HUES6 (cell line): ENCODE measurements around the gene CKAP5.

ENCODE experiments used
- H3K27ac ChIP-seq: 2 replicates; pipeline ENCODE4 v1.7.0; 2013; ENCODE audit warnings: low read depth, mild to moderate bottlenecking, low read length, inconsistent platforms
- H3K27me3 ChIP-seq: 2 replicates; pipeline ENCODE4 v1.6.1; 2013; ENCODE audit warnings: low read length; ENCODE audit not compliant: control insufficient read depth, insufficient read depth
- H3K36me3 ChIP-seq: 2 replicates; pipeline ENCODE4 v1.6.1; 2013; ENCODE audit warnings: low read length; ENCODE audit not compliant: control insufficient read depth, insufficient read depth
- H3K4me1 ChIP-seq: 2 replicates; pipeline ENCODE4 v1.6.1; 2013; ENCODE audit warnings: low read length; ENCODE audit not compliant: control insufficient read depth, insufficient read depth
- H3K4me3 ChIP-seq: 2 replicates; pipeline ENCODE4 v1.5.1; 2013; ENCODE audit warnings: low read depth, low read length
- H3K9ac ChIP-seq: one replicate; pipeline ENCODE4 v1.6.1; 2013; ENCODE audit warnings: mild to moderate bottlenecking, low read length
- H3K9me3 ChIP-seq: 2 replicates; pipeline ENCODE4 v1.6.1; 2013; ENCODE audit warnings: low read depth, low read length; ENCODE audit not compliant: control insufficient read depth, insufficient read depth

The CKAP5 gene

DNA sequence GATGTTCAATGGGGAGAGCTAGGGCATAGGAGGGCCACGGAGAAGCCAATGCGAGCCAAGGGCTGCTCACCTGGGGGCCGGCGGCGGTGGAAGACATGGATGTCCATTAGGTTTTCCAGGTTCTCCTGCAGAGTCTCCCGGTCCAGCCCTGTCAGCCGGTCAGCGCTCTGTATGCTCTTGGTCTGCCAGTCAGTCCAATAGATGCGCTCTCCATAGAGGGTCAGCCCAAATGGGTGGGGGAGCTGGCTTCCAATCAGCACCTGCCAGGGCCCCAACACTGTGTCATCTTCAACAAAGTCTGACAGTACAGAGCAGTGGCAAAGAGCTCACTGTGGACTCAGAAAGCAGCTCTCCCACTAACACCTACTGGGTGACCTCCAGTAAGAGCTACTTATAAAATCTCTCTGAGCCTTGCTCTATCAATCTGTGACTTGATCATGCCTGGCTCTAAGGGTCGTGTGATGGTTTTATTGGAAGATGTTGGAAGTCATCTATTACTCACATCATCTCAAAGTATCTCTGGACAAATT, 33.0 kb upstream of the CKAP5 start:
- no peak overlapping the region for H3K27ac ChIP-seq
- no peak overlapping the region for H3K9ac ChIP-seq
- peaks cover 90% of the 10 kb centered on the region for H3K36me3 ChIP-seq
- H3K9me3 ChIP-seq, result no peaks in the 10 kb centered on the region
- no peaks in the 10 kb centered on the region for H3K27me3 ChIP-seq
- H3K4me1 ChIP-seq, result no peaks in the 10 kb centered on the region
- H3K4me3 ChIP-seq, result no peak overlapping the region

DNA sequence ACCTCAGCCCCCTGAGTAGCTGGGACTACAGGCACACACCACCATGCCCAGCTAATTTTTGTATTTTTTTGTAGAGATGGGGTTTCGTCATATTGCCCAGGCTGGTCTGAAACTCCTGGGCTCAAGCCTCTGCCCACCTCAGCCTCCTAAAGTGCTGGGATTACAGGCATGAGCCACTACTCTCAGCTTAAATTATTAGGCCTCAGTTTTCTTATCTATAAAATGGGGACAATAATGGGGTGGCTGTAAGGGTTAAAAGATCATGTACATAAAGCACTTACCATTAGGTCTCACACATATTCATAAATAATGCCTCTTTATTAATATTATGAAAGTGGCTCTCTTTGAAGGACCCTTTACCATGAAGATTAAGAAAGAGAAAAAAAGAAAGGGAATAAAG, 31.5 kb upstream of the CKAP5 start:
- peaks cover 92% of the 10 kb centered on the region for H3K36me3 ChIP-seq
- H3K27ac ChIP-seq, result no peak overlapping the region
- no peak overlapping the region for H3K9ac ChIP-seq
- no peaks in the 10 kb centered on the region for H3K9me3 ChIP-seq
- no peaks in the 10 kb centered on the region for H3K27me3 ChIP-seq
- H3K4me1 ChIP-seq, result no peaks in the 10 kb centered on the region
- H3K4me3 ChIP-seq, result no peak overlapping the region

DNA sequence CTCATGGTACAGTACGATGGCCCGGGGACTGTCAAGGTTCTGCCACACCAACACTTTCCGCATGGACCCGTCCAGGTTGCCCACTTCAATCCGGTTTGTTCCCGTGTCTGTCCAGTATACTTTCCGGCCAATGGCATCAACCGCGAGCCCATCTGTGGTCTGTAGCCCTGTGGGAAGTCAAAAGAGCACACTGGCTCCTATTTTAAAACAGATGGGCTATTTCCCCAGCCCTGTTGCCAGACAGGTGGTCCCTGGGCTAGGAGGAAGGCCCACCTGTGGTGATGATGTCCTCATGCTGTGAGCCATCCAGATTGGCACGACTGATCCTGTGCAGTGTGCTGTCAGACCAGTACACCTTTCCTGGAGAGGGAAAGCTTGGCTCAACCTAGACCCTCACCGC, 30.4 kb upstream of the CKAP5 start:
- H3K36me3 ChIP-seq, result peaks cover 88% of the 10 kb centered on the region

DNA sequence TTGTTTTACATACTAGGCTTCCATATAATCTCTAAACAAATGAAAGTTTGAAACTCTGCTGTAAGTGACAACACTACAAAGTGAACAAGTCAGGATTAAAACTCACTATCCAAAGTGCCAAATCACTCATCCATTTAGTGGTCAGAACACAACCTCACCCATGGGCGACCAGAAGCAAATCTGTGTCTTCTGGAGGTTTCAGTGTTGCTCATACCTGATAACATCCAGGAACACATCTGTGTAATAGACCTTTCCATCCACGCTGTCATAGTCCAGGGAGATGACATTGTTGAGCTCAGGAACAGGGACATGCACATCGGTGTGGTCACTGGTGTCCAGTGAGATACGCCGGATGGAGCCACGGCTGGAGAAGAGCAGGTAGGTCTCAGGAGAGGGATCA, 28.5 kb upstream of the CKAP5 start:
- Histone ChIP-seq H3K4me3 (no peak overlapping the region), H3K36me3 (peaks cover 90% of the 10 kb centered on the region), H3K9ac (no peak overlapping the region), H3K27me3 (no peaks in the 10 kb centered on the region), H3K9me3 (no peaks in the 10 kb centered on the region), H3K27ac (no peak overlapping the region), H3K4me1 (no peaks in the 10 kb centered on the region)

More for the DNA sequence above, 30.4 kb upstream of the CKAP5 start:
- no peaks in the 10 kb centered on the region for H3K27me3 ChIP-seq
- H3K4me1 ChIP-seq, result no peaks in the 10 kb centered on the region
- no peak overlapping the region for H3K4me3 ChIP-seq
- no peak overlapping the region for H3K27ac ChIP-seq
- no peaks in the 10 kb centered on the region for H3K9me3 ChIP-seq
- H3K9ac ChIP-seq, result no peak overlapping the region

DNA sequence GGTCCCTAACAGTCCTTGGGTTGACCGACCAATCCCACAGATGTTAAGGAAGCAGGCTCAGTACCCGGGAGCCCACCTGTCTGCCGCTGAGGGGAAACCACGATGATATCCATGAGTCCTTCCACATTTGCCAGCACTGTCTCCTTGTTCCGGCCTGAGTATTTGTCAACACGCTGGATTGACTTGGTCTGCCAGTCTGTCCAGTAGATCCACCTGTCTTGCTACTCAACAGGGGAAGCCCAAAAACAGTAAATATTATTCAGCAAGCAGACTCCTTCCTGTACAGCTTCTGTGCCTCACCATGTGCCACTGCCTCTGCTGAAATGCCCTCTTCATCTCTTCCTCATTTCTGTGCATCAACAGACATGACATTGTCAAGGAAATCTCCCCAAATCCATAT, 22.8 kb upstream of the CKAP5 start:
- H3K36me3 ChIP-seq, result peaks cover 86% of the 10 kb centered on the region
- no peak overlapping the region for H3K27ac ChIP-seq
- H3K9ac ChIP-seq, result no peak overlapping the region
- no peaks in the 10 kb centered on the region for H3K4me1 ChIP-seq
- H3K4me3 ChIP-seq, result no peak overlapping the region
- no peaks in the 10 kb centered on the region for H3K27me3 ChIP-seq
- H3K9me3 ChIP-seq, result no peaks in the 10 kb centered on the region

DNA sequence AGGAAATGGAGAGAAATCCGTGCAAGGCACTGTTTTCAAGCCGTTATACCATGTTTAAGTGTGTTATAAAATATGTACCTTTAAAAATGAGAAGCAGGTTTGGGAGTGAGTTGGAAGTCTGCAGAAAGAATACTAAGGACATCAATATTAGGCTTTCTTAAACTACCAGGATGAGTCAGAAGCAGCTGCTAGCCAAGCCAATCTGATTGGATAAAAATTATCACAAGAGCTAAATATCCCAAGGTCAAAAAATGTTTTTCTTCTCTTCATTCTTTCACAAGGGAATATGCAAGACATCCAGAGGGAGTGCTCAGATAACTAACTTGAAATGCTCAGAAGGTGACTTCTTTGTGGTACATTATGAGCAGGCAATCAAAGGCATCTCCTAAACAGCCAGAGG, 19.3 kb upstream of the CKAP5 start:
- no peak overlapping the region for H3K9ac ChIP-seq
- H3K36me3 ChIP-seq, result peaks cover 87% of the 10 kb centered on the region
- no peaks in the 10 kb centered on the region for H3K4me1 ChIP-seq
- H3K27me3 ChIP-seq, result no peaks in the 10 kb centered on the region
- H3K27ac ChIP-seq, result no peak overlapping the region
- H3K4me3 ChIP-seq, result no peak overlapping the region
- H3K9me3 ChIP-seq, result no peaks in the 10 kb centered on the region

DNA sequence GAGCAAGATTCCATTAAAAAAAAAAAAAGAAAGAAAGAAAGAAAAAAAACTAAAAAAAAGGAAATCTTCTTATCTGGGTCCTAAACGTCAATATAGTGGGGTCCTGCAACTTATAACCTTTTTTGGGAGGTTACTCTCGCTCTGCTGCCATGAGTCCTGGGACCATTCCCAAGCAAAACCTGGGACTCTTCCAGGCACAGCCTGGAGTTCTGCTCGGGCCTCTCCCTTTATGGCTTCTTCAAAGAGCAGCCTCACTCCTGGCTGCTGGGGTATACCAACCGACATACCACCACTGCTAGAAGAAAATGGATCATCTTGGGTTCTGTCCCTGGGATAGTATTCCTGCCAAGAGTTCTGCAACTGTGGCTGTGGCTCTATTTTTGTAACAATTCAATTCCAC, 14.1 kb upstream of the CKAP5 start:
- H3K9me3 ChIP-seq, result no peaks in the 10 kb centered on the region
- no peaks in the 10 kb centered on the region for H3K4me1 ChIP-seq
- no peak overlapping the region for H3K27ac ChIP-seq
- H3K4me3 ChIP-seq, result no peak overlapping the region
- H3K9ac ChIP-seq, result no peak overlapping the region
- no peaks in the 10 kb centered on the region for H3K27me3 ChIP-seq
- H3K36me3 ChIP-seq, result peaks cover 92% of the 10 kb centered on the region

DNA sequence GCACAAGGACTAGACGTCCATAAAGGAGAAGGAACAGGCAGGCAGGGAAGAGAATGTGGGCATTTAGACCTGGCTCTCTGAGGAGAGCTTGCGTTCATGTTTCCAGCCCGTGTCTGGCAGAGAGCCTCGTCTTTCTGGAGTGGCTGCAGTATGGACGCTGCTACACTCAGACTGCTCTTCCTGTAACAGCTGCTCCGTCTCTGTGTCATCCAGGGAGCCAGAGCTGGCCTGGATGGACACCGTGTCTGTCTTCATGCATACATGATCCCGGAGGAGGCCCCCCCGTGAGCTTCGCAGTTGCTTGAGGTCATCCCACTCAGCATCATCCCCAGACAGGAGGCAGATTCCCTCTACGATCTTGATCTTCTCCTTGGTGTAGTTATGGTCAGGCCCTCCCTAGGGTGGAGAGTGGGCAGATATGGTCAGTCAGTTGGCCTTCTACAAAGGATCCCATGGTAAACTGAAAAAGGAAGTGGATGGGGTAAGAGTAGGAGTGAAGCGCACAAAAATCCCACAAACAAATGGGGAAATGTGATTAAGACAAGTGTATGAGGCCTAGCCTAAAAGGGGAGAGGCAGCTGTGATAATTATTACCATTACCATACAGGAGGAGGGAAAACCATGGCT, 13.0 kb upstream of the CKAP5 start:
- Histone ChIP-seq H3K27me3 (no peaks in the 10 kb centered on the region), H3K4me3 (no peak overlapping the region), H3K36me3 (peaks cover 80% of the 10 kb centered on the region), H3K27ac (no peak overlapping the region), H3K9me3 (no peaks in the 10 kb centered on the region), H3K9ac (no peak overlapping the region), H3K4me1 (no peaks in the 10 kb centered on the region)

DNA sequence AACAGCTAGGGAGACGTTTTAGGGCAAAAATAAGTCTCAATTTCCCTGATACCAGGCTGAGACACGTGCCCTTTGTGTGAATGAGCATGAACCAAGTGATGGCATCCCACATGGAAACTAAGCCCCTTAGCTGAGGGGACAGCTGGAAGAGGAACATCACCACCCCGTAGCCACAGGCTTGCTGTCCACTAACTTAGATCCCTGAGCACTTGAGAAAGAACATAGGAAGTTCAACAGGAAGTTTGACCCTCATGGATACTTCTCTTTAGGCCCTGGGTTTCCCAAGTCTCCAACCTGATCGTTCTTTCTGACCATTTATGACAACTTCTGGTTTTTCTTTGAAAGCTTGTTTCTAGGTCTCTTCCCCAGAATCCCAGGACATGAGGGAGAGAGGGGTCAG, 11.6 kb upstream of the CKAP5 start:
- H3K27ac ChIP-seq, result no peak overlapping the region
- peaks cover 68% of the 10 kb centered on the region for H3K36me3 ChIP-seq
- H3K9me3 ChIP-seq, result no peaks in the 10 kb centered on the region
- H3K27me3 ChIP-seq, result no peaks in the 10 kb centered on the region
- no peak overlapping the region for H3K9ac ChIP-seq
- no peak overlapping the region for H3K4me3 ChIP-seq
- no peaks in the 10 kb centered on the region for H3K4me1 ChIP-seq

DNA sequence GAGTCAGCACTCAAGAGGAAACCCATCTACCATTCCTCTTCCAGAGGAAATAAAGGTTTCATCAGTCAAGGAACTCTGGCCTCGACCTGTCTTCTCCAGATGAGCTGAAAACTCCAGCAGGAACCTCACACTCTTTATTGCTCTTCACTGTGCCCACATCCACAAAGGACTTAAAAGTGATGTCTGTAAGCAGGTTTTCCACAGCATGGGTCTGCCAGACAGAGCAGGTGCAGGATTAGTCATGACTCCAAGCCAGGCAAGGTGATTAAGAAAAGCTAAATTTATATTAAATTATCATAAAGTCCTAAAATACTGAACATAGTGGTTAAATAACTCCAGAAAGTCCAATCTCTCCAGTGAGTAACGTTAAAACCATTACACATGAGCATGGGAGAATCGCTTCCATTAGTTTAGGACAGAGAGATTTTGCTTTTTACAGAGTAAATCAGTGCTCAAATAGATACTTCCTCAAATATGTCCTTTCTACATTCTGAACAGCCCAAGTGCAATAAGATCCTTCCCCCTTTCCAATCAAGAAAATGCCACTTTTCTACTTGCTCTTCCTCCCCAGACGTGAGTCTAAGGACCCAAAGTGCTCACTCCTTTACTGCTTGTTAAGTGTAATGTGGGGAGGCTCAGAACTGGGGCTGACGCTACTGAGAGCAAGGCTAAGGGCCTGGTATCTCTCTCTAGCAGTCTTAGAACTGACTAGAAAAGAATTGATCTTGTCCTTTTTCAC, 10.7 kb upstream of the CKAP5 start:
- H3K9ac ChIP-seq, result no peak overlapping the region
- no peak overlapping the region for H3K27ac ChIP-seq
- H3K4me3 ChIP-seq, result no peak overlapping the region
- H3K4me1 ChIP-seq, result no peaks in the 10 kb centered on the region; the same call in 1 of the 2 replicates
- H3K9me3 ChIP-seq, result no peaks in the 10 kb centered on the region
- H3K36me3 ChIP-seq, result peaks cover 61% of the 10 kb centered on the region
- H3K27me3 ChIP-seq, result no peaks in the 10 kb centered on the region; the same call in 1 of the 2 replicates

DNA sequence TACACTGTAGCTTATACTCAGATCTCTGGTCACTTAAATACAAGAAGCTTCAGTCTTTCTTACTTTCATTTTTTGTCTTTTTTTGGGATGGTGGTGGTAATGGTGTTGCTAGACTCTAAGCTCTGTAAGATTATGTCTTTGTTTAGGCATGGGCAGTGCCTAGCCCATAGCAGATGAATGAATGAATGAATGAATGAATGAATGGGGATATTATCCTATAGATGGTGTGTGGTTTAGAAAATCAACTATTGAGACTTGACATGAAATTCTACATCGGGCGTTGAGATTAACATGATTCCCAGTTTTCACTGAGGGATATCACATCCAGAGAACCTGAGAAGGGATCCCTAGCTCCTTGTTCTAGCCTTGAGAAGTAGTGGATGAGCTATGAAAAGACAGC, 9.8 kb upstream of the CKAP5 start:
- Histone ChIP-seq H3K9ac (no peak overlapping the region), H3K4me1 (peaks cover 7% of the 10 kb centered on the region), H3K4me3 (no peak overlapping the region), H3K36me3 (peaks cover 52% of the 10 kb centered on the region), H3K27ac (no peak overlapping the region), H3K27me3 (no peaks in the 10 kb centered on the region; the same call in 1 of the 2 replicates), H3K9me3 (no peaks in the 10 kb centered on the region)
